ENCODE data around the gene TIFAB.
A peak's percentile ranks its signal among the peaks of the same experiment; 100 is the strongest.
"Not testable (repeated sequence)": the region's sequence is repeated elsewhere in the genome, so short reads cannot be mapped to it uniquely, and the experiment has no call there.

The TIFAB gene

DNA sequence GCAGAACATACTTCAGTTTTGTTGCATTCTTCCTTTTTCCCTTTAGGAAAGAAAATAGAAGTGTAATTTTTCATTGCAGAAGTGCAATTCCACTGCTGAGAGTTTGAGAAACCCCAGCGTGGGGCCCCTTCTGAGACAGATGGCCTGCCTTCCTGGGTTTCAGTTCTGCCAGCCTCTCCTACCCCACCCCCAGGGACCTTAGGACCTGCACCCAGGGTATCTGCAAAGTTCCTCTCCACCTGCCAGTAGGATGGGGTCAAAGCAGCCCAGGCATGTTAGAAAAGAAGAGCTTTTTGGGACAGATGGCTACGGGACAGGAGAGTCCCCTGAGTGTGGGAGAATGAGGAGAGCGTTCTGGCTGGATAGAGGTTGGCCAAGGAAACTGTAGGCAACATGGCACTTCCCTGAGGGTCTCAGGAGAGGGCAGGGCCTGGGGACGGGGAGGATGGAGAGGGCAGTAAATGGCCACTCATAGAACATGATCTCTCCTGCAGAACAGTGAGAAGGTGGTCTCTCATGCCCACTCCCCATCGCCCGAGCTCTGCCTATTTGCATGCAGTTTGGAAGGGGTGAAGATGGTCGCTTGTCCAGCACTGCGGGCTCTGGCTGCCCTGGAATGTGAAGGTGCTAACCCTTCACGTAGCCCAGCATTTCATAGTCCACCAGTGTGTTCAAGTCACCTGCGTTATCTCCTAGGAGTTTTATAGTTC, at the start of gene TIFAB:
TSS of gene TIFAB (minus strand) at position 31 of the 710 bp plus-strand sequence. CDS start 2,412 bp downstream, outside the sequence.
- DNase-seq (ENCODE audit: low read depth) = no peak
- TF ChIP-seq CTCF (conservative IDR thresholded peaks at IDR 0.05; ENCODE audit: low read depth, low read length) = no peak
- H3K4me3 ChIP-seq (ENCODE audit: low read depth, low read length) = no peak within 1 kb of the TSS

DNA sequence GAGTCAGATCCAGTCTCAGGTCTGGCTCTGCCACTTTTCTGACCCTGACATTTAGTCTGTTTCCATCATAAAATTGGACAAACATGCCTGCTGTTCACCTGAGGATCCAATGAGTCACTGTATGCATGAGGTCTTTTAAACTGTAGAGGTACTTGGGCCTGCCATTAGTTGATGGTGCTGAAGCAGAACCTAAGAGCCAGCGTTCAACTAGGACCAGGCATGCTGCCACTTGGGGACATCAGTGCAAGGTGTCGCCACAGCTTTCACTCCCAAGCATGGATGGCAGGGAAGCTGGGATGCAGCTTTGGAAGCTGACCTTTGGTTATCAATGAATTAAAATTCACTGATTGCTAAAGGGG, 46.5 kb upstream of the TIFAB start:
- no peak for TF ChIP-seq CTCF (conservative IDR thresholded peaks at IDR 0.05; ENCODE audit: low read depth, low read length)
- no peak for DNase-seq (ENCODE audit: low read depth)
- no peak overlapping the region for H3K4me3 ChIP-seq (ENCODE audit: low read depth, low read length)

- TF ChIP-seq CTCF (conservative IDR thresholded peaks at IDR 0.05; ENCODE audit: low read depth, low read length) = no peak
- DNase-seq (ENCODE audit: low read depth) = no peak
- H3K4me3 ChIP-seq (ENCODE audit: low read depth, low read length) = no peak overlapping the region
Observed at GRCh38 chr5:135497971-135498636, 46.0 kb upstream of the TIFAB start.

GRCh38 chr5:135495531-135495930, 43.4 kb upstream of the TIFAB start:
- not testable (repeated sequence) for H3K4me3 ChIP-seq (ENCODE audit: low read depth, low read length); DNase-seq (ENCODE audit: low read depth)

DNA sequence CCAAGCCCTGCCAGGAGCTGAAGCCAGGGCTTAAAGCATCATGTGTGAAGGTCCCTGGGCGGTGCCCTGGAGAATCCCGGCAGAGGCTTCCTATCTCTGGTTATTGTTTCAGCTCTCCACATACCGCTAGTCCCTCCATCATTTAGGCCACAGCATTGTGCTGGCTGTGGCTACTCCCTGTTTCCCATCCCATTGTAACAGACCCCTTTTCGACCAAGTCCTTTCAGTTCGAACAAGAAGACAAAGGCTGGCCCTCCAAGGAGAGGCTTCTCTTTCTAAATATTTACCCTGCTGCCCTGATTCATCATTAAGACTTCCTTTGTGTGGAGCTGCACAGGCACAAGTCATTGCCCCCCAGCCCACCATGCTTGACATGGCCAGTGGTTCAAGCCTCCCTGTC, 42.0 kb upstream of the TIFAB start:
- DNase-seq (ENCODE audit: low read depth) = no peak
- no peak overlapping the region for H3K4me3 ChIP-seq (ENCODE audit: low read depth, low read length)
- no peak for TF ChIP-seq CTCF (conservative IDR thresholded peaks at IDR 0.05; ENCODE audit: low read depth, low read length)

DNA sequence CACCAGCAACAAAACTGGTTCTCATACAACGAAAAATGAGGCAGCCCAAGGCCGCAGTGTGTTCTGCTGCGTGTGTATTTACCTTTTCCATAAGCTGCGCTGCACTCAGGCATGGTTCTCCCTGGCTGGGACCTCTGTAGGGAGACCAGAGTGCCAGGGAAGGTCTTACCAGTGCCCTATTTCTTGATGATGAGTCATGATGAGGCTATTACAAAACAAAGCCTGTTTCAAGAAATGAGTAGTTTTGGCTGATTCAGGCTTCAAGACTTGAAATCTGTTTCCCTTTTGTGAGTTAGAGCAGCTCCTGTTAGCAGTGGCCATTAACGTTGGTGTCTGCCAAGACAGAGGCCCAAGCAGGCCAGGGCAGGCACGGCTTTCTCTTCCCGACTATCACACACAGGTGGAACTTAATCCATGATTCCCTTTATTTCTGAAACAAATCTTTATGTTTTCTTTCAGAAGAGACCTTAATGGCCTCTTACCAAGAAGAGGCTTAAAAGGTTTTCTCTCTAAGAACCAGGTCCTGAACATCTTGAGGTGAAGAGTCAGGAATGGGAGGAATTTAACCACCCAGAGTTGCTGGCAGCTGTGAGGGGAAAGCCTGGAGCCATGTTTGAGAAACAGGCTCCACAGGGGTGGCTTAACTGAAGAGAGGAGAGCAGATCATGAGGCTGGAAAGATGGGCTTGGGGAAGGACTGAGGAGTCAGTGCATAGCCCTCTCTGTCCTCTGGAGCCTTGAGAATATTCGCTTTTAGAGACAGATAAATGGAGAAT, 41.4 kb upstream of the TIFAB start:
- no peak overlapping the region for H3K4me3 ChIP-seq (ENCODE audit: low read depth, low read length)
- no peak for TF ChIP-seq CTCF (conservative IDR thresholded peaks at IDR 0.05; ENCODE audit: low read depth, low read length)
- peak; percentile 62 for DNase-seq (ENCODE audit: low read depth)

DNA sequence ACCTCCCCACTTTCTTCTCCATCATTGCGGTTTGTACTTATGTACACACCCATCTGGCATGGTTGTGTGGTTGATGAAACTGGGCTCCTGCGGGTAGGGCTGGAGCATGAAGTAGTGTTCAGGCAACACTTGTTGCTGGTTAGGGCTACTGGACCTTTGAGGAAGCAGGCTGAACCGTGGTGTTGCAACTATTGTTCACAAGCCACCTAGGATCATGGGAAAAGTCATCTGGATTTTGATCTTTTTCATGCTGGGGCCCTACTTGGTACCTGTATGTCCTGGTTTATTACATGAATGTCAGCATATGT, 40.1 kb upstream of the TIFAB start:
- TF ChIP-seq CTCF (conservative IDR thresholded peaks at IDR 0.05; ENCODE audit: low read depth, low read length) = no peak
- H3K4me3 ChIP-seq (ENCODE audit: low read depth, low read length) = no peak overlapping the region
- DNase-seq (ENCODE audit: low read depth) = no peak

Measured in choroid plexus epithelial cell (primary cell).